K562 (cell line): ENCODE data around the gene PLPP1. TPM values are rescaled to one million over a fixed set of nuclear protein-coding genes. Genes with fewer than 3 reads are reported as not detected.

Source experiments
- ATAC-seq: fragments of 200-7000 bp; cut with Tn5 transposase; 3 replicates; pipeline ENCODE4 v1.9.1; 2020; ENCODE audit warnings: moderate library complexity
- BruUV-seq: library from RNA; stranded (reverse); fragments of 400-500 nt; replicated peaks from 2 replicates; lab custom pipeline; 2021; lab: Mats Ljungman, UMichigan
- CTCF ChIA-PET: fragments of 300-600 bp; formaldehyde crosslinking; extraction: SDS; loops from one replicate; lab custom pipeline; 2021; ENCODE audit warnings: low intra/inter-chr PET ratio; lab: Yijun Ruan, JAX
- POLR2A ChIA-PET: fragments of 300-600, 350-650 bp; sonication (Branson Sonifier 250); formaldehyde crosslinking; extraction: SDS; loops from one replicate; lab custom pipeline; 2021; ENCODE audit warnings: antibody characterized with exemption, inconsistent platforms; lab: Yijun Ruan, JAX
- DNase-seq, 4 experiments: peaks; one replicate each; pipeline versions ENCODE4 v3.0.0 to v3.0.0-alpha.2; 2011 to 2018; ENCODE audit warnings: low spot score in 3 of 4, mixed read lengths in 3 of 4; ENCODE audit errors: extremely low read depth in 1 of 4
- FAIRE-seq: peaks from 2 replicates; lab custom pipeline; 2011; peaks lifted over from hg19 to GRCh38; lab: Jason Lieb, UNC
- H2AFZ ChIP-seq: 2 replicates; pipeline ENCODE4 v1.6.0; 2011; ENCODE audit warnings: low read depth, low read length, control low read depth, inconsistent platforms
- H3K27ac ChIP-seq: fragments of 200-600 bp; 3 replicates; pipeline ENCODE4 v1.8.0; 2011; ENCODE audit warnings: low read depth, mild to moderate bottlenecking, control low read depth, inconsistent platforms, low read length, moderate library complexity, mixed read lengths; ENCODE audit errors: extremely low read depth
- H3K27me3 ChIP-seq, 2 experiments: fragments of 300-600 bp in 1 of 2; 2 replicates in 1 of 2; 3 replicates in 1 of 2; pipeline versions ENCODE4 v1.6.0 to v1.8.0; 2011; ENCODE audit warnings: inconsistent platforms in 2 of 2, low read length in 2 of 2, mild to moderate bottlenecking in 1 of 2, mixed read lengths in 1 of 2, moderate library complexity in 1 of 2; ENCODE audit not compliant: control insufficient read depth in 2 of 2, insufficient read depth in 2 of 2
- H3K36me3 ChIP-seq: fragments of 300-600 bp; 3 replicates; pipeline ENCODE4 v1.8.0; 2011; ENCODE audit warnings: mild to moderate bottlenecking, low read length, inconsistent platforms; ENCODE audit not compliant: control insufficient read depth, insufficient read depth
- H3K4me1 ChIP-seq, 2 experiments: fragments of 200-600 bp in 1 of 2; replicated peaks in 1 of 2; 2 replicates in 1 of 2; 3 replicates in 1 of 2; pipeline versions ENCODE4 v1.5.1 to v1.8.0; 2011; ENCODE audit warnings: inconsistent platforms in 2 of 2, low read length in 2 of 2, mild to moderate bottlenecking in 1 of 2, mixed read lengths in 1 of 2, moderate library complexity in 1 of 2; ENCODE audit not compliant: control insufficient read depth in 2 of 2, insufficient read depth in 2 of 2
- H3K4me2 ChIP-seq: 2 replicates; pipeline ENCODE4 v1.6.1; 2011; ENCODE audit warnings: low read length, control low read depth, inconsistent platforms, mixed read lengths; ENCODE audit not compliant: insufficient read depth
- H3K4me3 ChIP-seq: fragments of 200-600 bp; sonication (generic), shearing (Covaris generic); 2 replicates; pipeline ENCODE4 v1.5.1; 2016; ENCODE audit warnings: control low read depth, inconsistent platforms
- H3K79me2 ChIP-seq: fragments of 200-600 bp; 3 replicates; pipeline ENCODE4 v1.8.0; 2011; ENCODE audit warnings: low read length, inconsistent platforms; ENCODE audit not compliant: control insufficient read depth, insufficient read depth
- H3K9ac ChIP-seq, 2 experiments: 2 replicates each; pipeline versions ENCODE4 v1.6.0 to v1.6.1; 2011; ENCODE audit warnings: low read depth in 2 of 2, low read length in 2 of 2, control low read depth in 1 of 2, inconsistent platforms in 1 of 2, mild to moderate bottlenecking in 1 of 2, mixed read lengths in 1 of 2; ENCODE audit not compliant: insufficient read depth in 1 of 2
- H3K9me1 ChIP-seq: one replicate; pipeline ENCODE4 v1.6.0; 2011; ENCODE audit warnings: inconsistent platforms, mild to moderate bottlenecking, low read length, moderate library complexity; ENCODE audit not compliant: control insufficient read depth, insufficient read depth
- H3K9me3 ChIP-seq: replicated peaks from 2 replicates; pipeline ENCODE4 v1.5.1; 2011; ENCODE audit warnings: low read depth, low read length, inconsistent platforms; ENCODE audit not compliant: control insufficient read depth, insufficient read depth
- H4K20me1 ChIP-seq: replicated peaks from 2 replicates; pipeline ENCODE4 v1.6.1; 2011; ENCODE audit warnings: low read length, inconsistent platforms, mixed read lengths; ENCODE audit not compliant: control insufficient read depth, insufficient read depth
- IRF2 ChIP-seq: sonication (generic); formaldehyde crosslinking; IDR thresholded peaks from 2 replicates; pipeline ENCODE4 v1.8.1; 2022; ENCODE audit warnings: mild to moderate bottlenecking, missing genetic modification reagents
- NFRKB ChIP-seq: fragments of 450-650 bp; IDR thresholded peaks from 2 replicates; pipeline ENCODE4 v1.6.1; 2016; ENCODE audit warnings: low read depth
- ZFP30 ChIP-seq: fragments of 250-450 bp; sonication (Bioruptor Pico); IDR thresholded peaks from 2 replicates; pipeline ENCODE4 v1.8.0; 2022; ENCODE audit warnings: moderate library complexity, mild to moderate bottlenecking, inconsistent platforms, borderline replicate concordance
- ZNF311 ChIP-seq: fragments of 250-450 bp; sonication (Bioruptor Pico); IDR thresholded peaks from 2 replicates; pipeline ENCODE4 v1.4.0; 2020; ENCODE audit warnings: mild to moderate bottlenecking, moderate library complexity
- ZSCAN32 ChIP-seq: fragments of 450-650 bp; formaldehyde crosslinking; IDR thresholded peaks from 2 replicates; pipeline ENCODE4 v1.4.0; 2020; ENCODE audit warnings: mild to moderate bottlenecking, moderate library complexity
- in situ Hi-C: fragments of 300-500 bp; cut with MboI; formaldehyde crosslinking; loops from 4 replicates; pipeline ENCODE4 v1.15.0; 2018; ENCODE audit warnings: inconsistent platforms, mixed read lengths
- intact Hi-C: fragments of 100-400 bp; cut with micrococcal nuclease; formaldehyde crosslinking; loops from 2 replicates; pipeline ENCODE4 v1.14.2; 2022
- polyA plus RNA-seq, 8 experiments: library from polyadenylated mRNA; depleted of rRNA in 4 of 8; stranded (reverse) in 5 of 8; unstranded in 3 of 8; fragments of >200 nt; fragmentation: Nextera tagmentation in 2 of 8; fragmentation: Illumina TruSeq in 1 of 8; extraction: Ambion mirVana in 2 of 8; extraction: Trizol in 1 of 8; gene quantifications; 2 replicates each; pipeline versions ENCODE4 v1.2.1 to v1.2.3, GENCODE V29; 2011 to 2014; ENCODE audit warnings: inconsistent platforms in 1 of 8, missing spikeins in 1 of 8
- total RNA-seq, 7 experiments: library from RNA; depleted of rRNA in 6 of 7; stranded (reverse); fragments of >200 nt in 6 of 7; fragmentation: Illumina TruSeq in 2 of 7; extraction: Trizol in 2 of 7; gene quantifications; 2 replicates each; pipeline versions ENCODE4 v1.2.1 to v1.2.3, GENCODE V29; 2011 to 2021; ENCODE audit warnings: low replicate concordance in 1 of 7
- TF ChIP-seq, protein P1 (sequence below), 2 experiments: fragments of 450-650 bp in 1 of 2; sonication (generic) in 1 of 2; formaldehyde crosslinking in 1 of 2; IDR thresholded peaks; 2 replicates each; pipeline versions ENCODE4 v1.7.1 to v1.9.0; 2016 to 2022; ENCODE audit warnings: inconsistent platforms in 1 of 2, mild to moderate bottlenecking in 1 of 2, missing genetic modification reagents in 1 of 2

The PLPP1 gene
- total and polyA plus RNA-seq, 9 of the 15 experiments (the other 6 are each of a cell fraction or from before 2014, with no cell fraction given), result 0.04 to 0.24 (median 0.04) TPM; not detected in 6

DNA sequence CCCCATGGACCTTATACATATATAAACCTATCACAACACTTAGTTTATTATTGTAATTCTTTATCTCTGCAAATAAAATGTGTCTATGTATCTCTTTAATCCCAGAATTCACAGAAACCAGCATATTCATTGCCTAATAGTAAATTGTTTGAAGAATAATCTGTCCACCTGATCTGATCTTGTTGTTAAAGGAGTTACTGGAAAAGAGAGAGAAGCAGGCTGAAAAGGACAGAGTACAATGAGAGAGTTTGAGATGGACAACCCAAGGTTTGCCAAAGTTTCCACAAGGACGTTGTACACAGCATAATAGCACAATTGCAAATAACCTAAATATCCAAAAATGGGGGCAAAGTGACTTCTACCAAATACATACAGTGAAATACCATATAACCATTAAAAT lies 23.8 kb downstream of the PLPP1 start (continued):
- TF ChIP-seq ZFP30 (CRISPR knock-in tag), result no peak
- TF ChIP-seq ZNF311, result no peak
- TF ChIP-seq ZSCAN32 (CRISPR knock-in tag), result no peak

DNA sequence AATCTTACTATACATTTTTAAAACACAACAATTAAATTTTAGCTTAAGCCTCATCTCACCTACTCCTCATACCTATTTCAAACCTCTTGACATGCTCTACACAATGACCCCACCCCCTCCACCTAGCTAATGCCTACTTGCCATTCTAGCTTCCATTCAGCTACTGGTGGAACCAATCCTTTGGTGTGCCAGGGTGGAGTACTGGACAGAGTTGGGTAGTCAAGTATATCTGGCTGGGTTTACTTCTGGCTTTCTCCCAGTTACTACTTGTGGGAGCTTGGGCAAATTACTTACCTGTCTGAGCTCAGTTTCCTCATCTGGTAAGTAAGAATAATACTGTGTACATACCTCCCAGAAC lies 24.3 kb downstream of the PLPP1 start:
- no peak for FAIRE-seq
- Histone ChIP-seq H3K27ac (no peak overlapping the region), H3K4me1 (no peaks in the 10 kb centered on the region), H3K9ac (no peak overlapping the region), H3K9me3 (no peaks in the 10 kb centered on the region), H3K27me3 (no peaks in the 10 kb centered on the region; a peak in 2 of 5 replicates), H3K9me1 (no peaks in the 10 kb centered on the region), H3K4me3 (no peak overlapping the region), H3K36me3 (no peaks in the 10 kb centered on the region), H4K20me1 (no peaks in the 10 kb centered on the region), H2AFZ (no peak overlapping the region), H3K79me2 (no peaks in the 10 kb centered on the region), H3K4me2 (no peak overlapping the region)
- in situ Hi-C loops (no loop called here), intact Hi-C loops (no loop called here)
- POLR2A ChIA-PET, result no interaction called here
- no TSS peak for BruUV-seq
- no peak for ATAC-seq
- no peak for DNase-seq
- CTCF ChIA-PET, result no interaction called here
- TF ChIP-seq, protein P1, sequence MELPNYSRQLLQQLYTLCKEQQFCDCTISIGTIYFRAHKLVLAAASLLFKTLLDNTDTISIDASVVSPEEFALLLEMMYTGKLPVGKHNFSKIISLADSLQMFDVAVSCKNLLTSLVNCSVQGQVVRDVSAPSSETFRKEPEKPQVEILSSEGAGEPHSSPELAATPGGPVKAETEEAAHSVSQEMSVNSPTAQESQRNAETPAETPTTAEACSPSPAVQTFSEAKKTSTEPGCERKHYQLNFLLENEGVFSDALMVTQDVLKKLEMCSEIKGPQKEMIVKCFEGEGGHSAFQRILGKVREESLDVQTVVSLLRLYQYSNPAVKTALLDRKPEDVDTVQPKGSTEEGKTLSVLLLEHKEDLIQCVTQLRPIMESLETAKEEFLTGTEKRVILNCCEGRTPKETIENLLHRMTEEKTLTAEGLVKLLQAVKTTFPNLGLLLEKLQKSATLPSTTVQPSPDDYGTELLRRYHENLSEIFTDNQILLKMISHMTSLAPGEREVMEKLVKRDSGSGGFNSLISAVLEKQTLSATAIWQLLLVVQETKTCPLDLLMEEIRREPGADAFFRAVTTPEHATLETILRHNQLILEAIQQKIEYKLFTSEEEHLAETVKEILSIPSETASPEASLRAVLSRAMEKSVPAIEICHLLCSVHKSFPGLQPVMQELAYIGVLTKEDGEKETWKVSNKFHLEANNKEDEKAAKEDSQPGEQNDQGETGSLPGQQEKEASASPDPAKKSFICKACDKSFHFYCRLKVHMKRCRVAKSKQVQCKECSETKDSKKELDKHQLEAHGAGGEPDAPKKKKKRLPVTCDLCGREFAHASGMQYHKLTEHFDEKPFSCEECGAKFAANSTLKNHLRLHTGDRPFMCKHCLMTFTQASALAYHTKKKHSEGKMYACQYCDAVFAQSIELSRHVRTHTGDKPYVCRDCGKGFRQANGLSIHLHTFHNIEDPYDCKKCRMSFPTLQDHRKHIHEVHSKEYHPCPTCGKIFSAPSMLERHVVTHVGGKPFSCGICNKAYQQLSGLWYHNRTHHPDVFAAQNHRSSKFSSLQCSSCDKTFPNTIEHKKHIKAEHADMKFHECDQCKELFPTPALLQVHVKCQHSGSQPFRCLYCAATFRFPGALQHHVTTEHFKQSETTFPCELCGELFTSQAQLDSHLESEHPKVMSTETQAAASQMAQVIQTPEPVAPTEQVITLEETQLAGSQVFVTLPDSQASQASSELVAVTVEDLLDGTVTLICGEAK (IDR thresholded peaks at IDR 0.05), result no peak
- TF ChIP-seq, protein P1 (CRISPR knock-in tag; IDR thresholded peaks at IDR 0.05), result no peak
- TF ChIP-seq IRF2 (CRISPR knock-in tag), result no peak
- TF ChIP-seq NFRKB, result no peak
